GM23338 (cell line): ENCODE results near the gene GPR52. TPM values are rescaled to one million over a fixed set of nuclear protein-coding genes. Genes with fewer than 3 reads are reported as not detected.

ENCODE experiments used
- ATAC-seq: fragments of 200-7000 bp; cut with Tn5 transposase; 3 replicates; pipeline ENCODE4 v1.9.1; 2020
- DNase-seq: peaks from one replicate; pipeline ENCODE4 v3.0.0-alpha.2; 2015; ENCODE audit warnings: low spot score
- H2AFZ ChIP-seq: fragments of 200-600 bp; sonication (generic); 2 replicates; pipeline ENCODE4 v1.8.0; 2016; ENCODE audit warnings: antibody characterized with exemption, mild to moderate bottlenecking, moderate library complexity
- H3F3A ChIP-seq: fragments of 200-600 bp; sonication (generic); replicated peaks from 2 replicates; pipeline ENCODE4 v1.8.0; 2017; ENCODE audit warnings: antibody characterized with exemption, mixed run types, low read depth
- H3K27ac ChIP-seq: fragments of 200-600 bp; sonication (generic); 2 replicates; pipeline ENCODE4 v1.6.1; 2016; ENCODE audit warnings: low read depth
- H3K27me3 ChIP-seq: fragments of 200-600 bp; sonication (generic); 2 replicates; pipeline ENCODE4 v1.8.0; 2016; ENCODE audit warnings: mild to moderate bottlenecking, mixed run types, moderate library complexity; ENCODE audit not compliant: insufficient read depth
- H3K36me3 ChIP-seq: fragments of 200-600 bp; sonication (generic); 2 replicates; pipeline ENCODE4 v1.8.0; 2016; ENCODE audit warnings: mild to moderate bottlenecking; ENCODE audit not compliant: insufficient read depth
- H3K4me1 ChIP-seq: fragments of 200-600 bp; sonication (generic); 2 replicates; pipeline ENCODE4 v1.8.0; 2016; ENCODE audit warnings: mild to moderate bottlenecking, moderate library complexity; ENCODE audit not compliant: insufficient read depth
- H3K4me2 ChIP-seq: fragments of 200-600 bp; sonication (generic); 2 replicates; pipeline ENCODE4 v1.7.1; 2017; ENCODE audit warnings: mixed run types
- H3K4me3 ChIP-seq: fragments of 200-600 bp; sonication (generic); 2 replicates; pipeline ENCODE4 v1.6.1; 2016; ENCODE audit warnings: mixed run types
- H3K79me2 ChIP-seq: fragments of 200-600 bp; sonication (generic); replicated peaks from 2 replicates; pipeline ENCODE4 v1.8.0; 2017; ENCODE audit warnings: mild to moderate bottlenecking; ENCODE audit not compliant: insufficient read depth
- H3K9me2 ChIP-seq: fragments of 200-600 bp; sonication (generic); 2 replicates; pipeline ENCODE4 v1.8.0; 2017; ENCODE audit not compliant: insufficient read depth
- H4K20me1 ChIP-seq: fragments of 200-600 bp; sonication (generic); replicated peaks from 2 replicates; pipeline ENCODE4 v1.8.0; 2017; ENCODE audit warnings: mild to moderate bottlenecking; ENCODE audit not compliant: insufficient read depth
- H3K27ac Mint-ChIP-seq: 2 replicates; pipeline ENCODE4 v1.8.0; 2020; ENCODE audit warnings: inconsistent platforms, mild to moderate bottlenecking, moderate library complexity, mixed read lengths
- H3K27me3 Mint-ChIP-seq: 3 replicates; pipeline ENCODE4 v1.8.0; 2022; ENCODE audit warnings: low read depth, mild to moderate bottlenecking, moderate library complexity, mixed read lengths, inconsistent platforms; ENCODE audit not compliant: insufficient read depth, poor library complexity
- H3K36me3 Mint-ChIP-seq: 3 replicates; pipeline ENCODE4 v1.8.0; 2021; ENCODE audit warnings: low read depth, mild to moderate bottlenecking, inconsistent platforms, moderate library complexity, mixed read lengths
- H3K4me1 Mint-ChIP-seq: 3 replicates; pipeline ENCODE4 v1.8.0; 2020; ENCODE audit warnings: mild to moderate bottlenecking, inconsistent platforms, mixed read lengths
- H3K4me3 Mint-ChIP-seq: 3 replicates; pipeline ENCODE4 v1.8.0; 2021; ENCODE audit warnings: moderate library complexity, mild to moderate bottlenecking, inconsistent platforms, mixed read lengths
- H3K9me3 Mint-ChIP-seq: 3 replicates; pipeline ENCODE4 v1.8.0; 2020; ENCODE audit warnings: moderate library complexity, mild to moderate bottlenecking, inconsistent platforms, mixed read lengths
- CREB1 ChIP-seq: fragments of 250-450 bp; sonication (Bioruptor Pico); IDR thresholded peaks from 2 replicates; pipeline ENCODE4 v1.5.0; 2020; ENCODE audit warnings: low read depth, mild to moderate bottlenecking, moderate library complexity
- EZH2 ChIP-seq: fragments of 200-600 bp; sonication (generic); IDR thresholded peaks from one replicate; pipeline ENCODE4 v1.8.0; 2017; ENCODE audit warnings: antibody characterized with exemption, mild to moderate bottlenecking, low read depth; ENCODE audit not compliant: unreplicated experiment
- EZH2phosphoT487 ChIP-seq: fragments of 200-600 bp; sonication (generic); IDR thresholded peaks from one replicate; pipeline ENCODE4 v1.8.1; 2018; ENCODE audit warnings: antibody characterized with exemption; ENCODE audit not compliant: unreplicated experiment
- JUNB ChIP-seq: IDR thresholded peaks from one replicate; pipeline ENCODE4 v1.6.1; 2016; ENCODE audit warnings: antibody characterized with exemption; ENCODE audit not compliant: unreplicated experiment
- NANOG ChIP-seq: IDR thresholded peaks from 2 replicates; pipeline ENCODE4 v1.6.1; 2016; ENCODE audit warnings: antibody characterized with exemption, borderline replicate concordance
- POLR2AphosphoS5 ChIP-seq: IDR thresholded peaks from 2 replicates; pipeline ENCODE4 v1.6.1; 2016; ENCODE audit warnings: antibody characterized with exemption, low read depth
- STAT1 ChIP-seq: IDR thresholded peaks from one replicate; pipeline ENCODE4 v1.6.1; 2016; ENCODE audit warnings: antibody characterized with exemption; ENCODE audit not compliant: unreplicated experiment
- ZNF114 ChIP-seq: fragments of 250-450 bp; sonication (Bioruptor Pico); IDR thresholded peaks from 2 replicates; pipeline ENCODE4 v1.5.0; 2020; ENCODE audit warnings: mild to moderate bottlenecking, moderate library complexity
- ZNF331 ChIP-seq: fragments of 250-450 bp; sonication (Bioruptor Pico); IDR thresholded peaks from 2 replicates; pipeline ENCODE4 v1.5.0; 2020; ENCODE audit warnings: low read depth, mild to moderate bottlenecking, moderate library complexity
- polyA plus RNA-seq: library from polyadenylated mRNA; unstranded; fragments of >200 nt; fragmentation: Nextera tagmentation; extraction: Ambion mirVana; gene quantifications from 2 replicates; pipeline ENCODE4 v1.2.1, GENCODE V29; 2016
- total RNA-seq: library from RNA; depleted of rRNA; stranded (reverse); fragments of >200 nt; shearing (Covaris generic); gene quantifications from 2 replicates; pipeline ENCODE4 v1.2.3, GENCODE V29; 2014
- TF ChIP-seq, protein P1 (sequence below): fragments of 250-450 bp; sonication (Bioruptor Pico); IDR thresholded peaks from 2 replicates; pipeline ENCODE4 v1.5.0; 2020; ENCODE audit warnings: mild to moderate bottlenecking, moderate library complexity
- TF ChIP-seq, protein P2 (sequence below): IDR thresholded peaks from 2 replicates; pipeline ENCODE4 v1.6.1; 2016; ENCODE audit warnings: antibody characterized with exemption
- TF ChIP-seq, protein P3 (sequence below): IDR thresholded peaks from one replicate; pipeline ENCODE4 v1.6.1; 2018; ENCODE audit warnings: antibody characterized with exemption; ENCODE audit not compliant: unreplicated experiment
- TF ChIP-seq, protein P4 (sequence below), 2 experiments: fragments of 200-600 bp in 1 of 2; sonication (generic) in 1 of 2; conservative IDR thresholded peaks; 2 replicates each; pipeline versions ENCODE4 v1.5.1 to v1.6.1; 2016 to 2017; ENCODE audit warnings: antibody characterized with exemption in 2 of 2, low read depth in 2 of 2, mild to moderate bottlenecking in 2 of 2, moderate library complexity in 1 of 2

Gene GPR52
- total and polyA plus RNA-seq, 2 experiments from 2014 or later, result 1.6 TPM; not detected in 1

DNA sequence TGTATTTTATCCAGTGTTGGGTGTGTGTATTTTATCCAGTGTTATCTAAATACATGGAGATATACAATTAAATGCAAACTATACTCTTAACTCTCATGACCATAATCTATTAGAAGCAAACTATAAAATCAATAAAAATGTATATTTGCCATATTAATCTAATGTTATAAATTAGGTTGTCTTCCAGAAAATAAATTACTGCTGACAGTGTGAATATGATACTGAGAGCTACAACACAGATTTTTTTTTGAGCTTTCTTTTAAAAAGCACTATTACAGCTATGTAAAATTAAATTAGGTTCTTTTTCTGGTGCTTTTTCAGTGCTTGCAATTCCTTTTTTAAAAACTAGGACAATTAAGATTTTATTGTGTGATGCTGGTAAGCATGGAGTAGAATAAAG is 19.0 kb upstream of the GPR52 start (continued):
- TF ChIP-seq, protein P1, sequence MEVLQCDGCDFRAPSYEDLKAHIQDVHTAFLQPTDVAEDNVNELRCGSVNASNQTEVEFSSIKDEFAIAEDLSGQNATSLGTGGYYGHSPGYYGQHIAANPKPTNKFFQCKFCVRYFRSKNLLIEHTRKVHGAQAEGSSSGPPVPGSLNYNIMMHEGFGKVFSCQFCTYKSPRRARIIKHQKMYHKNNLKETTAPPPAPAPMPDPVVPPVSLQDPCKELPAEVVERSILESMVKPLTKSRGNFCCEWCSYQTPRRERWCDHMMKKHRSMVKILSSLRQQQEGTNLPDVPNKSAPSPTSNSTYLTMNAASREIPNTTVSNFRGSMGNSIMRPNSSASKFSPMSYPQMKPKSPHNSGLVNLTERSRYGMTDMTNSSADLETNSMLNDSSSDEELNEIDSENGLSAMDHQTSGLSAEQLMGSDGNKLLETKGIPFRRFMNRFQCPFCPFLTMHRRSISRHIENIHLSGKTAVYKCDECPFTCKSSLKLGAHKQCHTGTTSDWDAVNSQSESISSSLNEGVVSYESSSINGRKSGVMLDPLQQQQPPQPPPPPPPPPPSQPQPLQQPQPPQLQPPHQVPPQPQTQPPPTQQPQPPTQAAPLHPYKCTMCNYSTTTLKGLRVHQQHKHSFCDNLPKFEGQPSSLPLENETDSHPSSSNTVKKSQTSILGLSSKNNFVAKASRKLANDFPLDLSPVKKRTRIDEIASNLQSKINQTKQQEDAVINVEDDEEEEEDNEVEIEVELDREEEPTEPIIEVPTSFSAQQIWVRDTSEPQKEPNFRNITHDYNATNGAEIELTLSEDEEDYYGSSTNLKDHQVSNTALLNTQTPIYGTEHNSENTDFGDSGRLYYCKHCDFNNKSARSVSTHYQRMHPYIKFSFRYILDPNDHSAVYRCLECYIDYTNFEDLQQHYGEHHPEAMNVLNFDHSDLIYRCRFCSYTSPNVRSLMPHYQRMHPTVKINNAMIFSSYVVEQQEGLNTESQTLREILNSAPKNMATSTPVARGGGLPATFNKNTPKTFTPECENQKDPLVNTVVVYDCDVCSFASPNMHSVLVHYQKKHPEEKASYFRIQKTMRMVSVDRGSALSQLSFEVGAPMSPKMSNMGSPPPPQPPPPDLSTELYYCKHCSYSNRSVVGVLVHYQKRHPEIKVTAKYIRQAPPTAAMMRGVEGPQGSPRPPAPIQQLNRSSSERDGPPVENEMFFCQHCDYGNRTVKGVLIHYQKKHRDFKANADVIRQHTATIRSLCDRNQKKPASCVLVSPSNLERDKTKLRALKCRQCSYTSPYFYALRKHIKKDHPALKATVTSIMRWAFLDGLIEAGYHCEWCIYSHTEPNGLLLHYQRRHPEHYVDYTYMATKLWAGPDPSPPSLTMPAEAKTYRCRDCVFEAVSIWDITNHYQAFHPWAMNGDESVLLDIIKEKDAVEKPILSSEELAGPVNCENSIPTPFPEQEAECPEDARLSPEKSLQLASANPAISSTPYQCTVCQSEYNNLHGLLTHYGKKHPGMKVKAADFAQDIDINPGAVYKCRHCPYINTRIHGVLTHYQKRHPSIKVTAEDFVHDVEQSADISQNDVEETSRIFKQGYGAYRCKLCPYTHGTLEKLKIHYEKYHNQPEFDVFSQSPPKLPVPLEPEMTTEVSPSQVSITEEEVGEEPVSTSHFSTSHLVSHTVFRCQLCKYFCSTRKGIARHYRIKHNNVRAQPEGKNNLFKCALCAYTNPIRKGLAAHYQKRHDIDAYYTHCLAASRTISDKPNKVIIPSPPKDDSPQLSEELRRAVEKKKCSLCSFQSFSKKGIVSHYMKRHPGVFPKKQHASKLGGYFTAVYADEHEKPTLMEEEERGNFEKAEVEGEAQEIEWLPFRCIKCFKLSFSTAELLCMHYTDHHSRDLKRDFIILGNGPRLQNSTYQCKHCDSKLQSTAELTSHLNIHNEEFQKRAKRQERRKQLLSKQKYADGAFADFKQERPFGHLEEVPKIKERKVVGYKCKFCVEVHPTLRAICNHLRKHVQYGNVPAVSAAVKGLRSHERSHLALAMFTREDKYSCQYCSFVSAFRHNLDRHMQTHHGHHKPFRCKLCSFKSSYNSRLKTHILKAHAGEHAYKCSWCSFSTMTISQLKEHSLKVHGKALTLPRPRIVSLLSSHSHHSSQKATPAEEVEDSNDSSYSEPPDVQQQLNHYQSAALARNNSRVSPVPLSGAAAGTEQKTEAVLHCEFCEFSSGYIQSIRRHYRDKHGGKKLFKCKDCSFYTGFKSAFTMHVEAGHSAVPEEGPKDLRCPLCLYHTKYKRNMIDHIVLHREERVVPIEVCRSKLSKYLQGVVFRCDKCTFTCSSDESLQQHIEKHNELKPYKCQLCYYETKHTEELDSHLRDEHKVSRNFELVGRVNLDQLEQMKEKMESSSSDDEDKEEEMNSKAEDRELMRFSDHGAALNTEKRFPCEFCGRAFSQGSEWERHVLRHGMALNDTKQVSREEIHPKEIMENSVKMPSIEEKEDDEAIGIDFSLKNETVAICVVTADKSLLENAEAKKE (CRISPR knock-in tag), result no peak

DNA sequence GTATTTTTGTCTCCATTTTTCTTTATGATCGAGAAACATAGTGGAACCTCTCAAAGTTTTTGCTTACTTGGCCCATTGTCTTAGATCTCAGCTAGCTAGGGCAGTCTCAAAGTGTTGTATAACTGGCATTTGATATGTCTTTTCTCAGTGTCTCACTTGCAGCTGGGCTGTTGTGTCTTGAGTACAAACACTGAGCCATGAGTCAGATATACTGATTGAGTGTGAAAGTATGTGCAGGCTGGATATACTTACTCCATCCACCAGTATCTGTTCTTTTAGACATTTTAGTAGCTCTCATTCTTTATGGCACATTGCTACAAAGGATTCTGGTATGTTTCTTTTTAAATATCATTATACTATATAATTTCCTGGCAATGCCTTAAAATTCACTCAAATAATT is 14.3 kb upstream of the GPR52 start:
- H3K9me2 ChIP-seq, result no peaks in the 10 kb centered on the region
- H4K20me1 ChIP-seq, result no peaks in the 10 kb centered on the region
- no peaks in the 10 kb centered on the region for H3F3A ChIP-seq
- ATAC-seq (no peak), DNase-seq (no peak)
- no peak overlapping the region for H3K27ac Mint-ChIP-seq
- no peaks in the 10 kb centered on the region for H3K79me2 ChIP-seq
- peaks cover 3% of the 10 kb centered on the region; the same call in 1 of the 2 replicates for H3K36me3 ChIP-seq
- H3K4me1 Mint-ChIP-seq, result no peaks in the 10 kb centered on the region
- no peak overlapping the region for H3K4me3 Mint-ChIP-seq
- no peak overlapping the region for H3K4me3 ChIP-seq
- H3K27ac ChIP-seq, result no peak overlapping the region
- no peaks in the 10 kb centered on the region for H3K27me3 Mint-ChIP-seq
- H3K4me1 ChIP-seq, result no peaks in the 10 kb centered on the region
- H3K27me3 ChIP-seq, result no peaks in the 10 kb centered on the region
- peaks cover 12% of the 10 kb centered on the region; the same call in 2 of the 3 replicates for H3K36me3 Mint-ChIP-seq
- H3K9me3 Mint-ChIP-seq, result peaks cover 24% of the 10 kb centered on the region
- H3K4me2 ChIP-seq, result no peak overlapping the region
- H2AFZ ChIP-seq, result no peak overlapping the region
- no peak for TF ChIP-seq CREB1
- no peak for TF ChIP-seq POLR2AphosphoS5
- TF ChIP-seq ZNF331, result no peak
- TF ChIP-seq STAT1, result no peak
- TF ChIP-seq NANOG, result no peak
- no peak for TF ChIP-seq EZH2
- TF ChIP-seq, protein P2, sequence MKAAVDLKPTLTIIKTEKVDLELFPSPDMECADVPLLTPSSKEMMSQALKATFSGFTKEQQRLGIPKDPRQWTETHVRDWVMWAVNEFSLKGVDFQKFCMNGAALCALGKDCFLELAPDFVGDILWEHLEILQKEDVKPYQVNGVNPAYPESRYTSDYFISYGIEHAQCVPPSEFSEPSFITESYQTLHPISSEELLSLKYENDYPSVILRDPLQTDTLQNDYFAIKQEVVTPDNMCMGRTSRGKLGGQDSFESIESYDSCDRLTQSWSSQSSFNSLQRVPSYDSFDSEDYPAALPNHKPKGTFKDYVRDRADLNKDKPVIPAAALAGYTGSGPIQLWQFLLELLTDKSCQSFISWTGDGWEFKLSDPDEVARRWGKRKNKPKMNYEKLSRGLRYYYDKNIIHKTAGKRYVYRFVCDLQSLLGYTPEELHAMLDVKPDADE, result no peak
- TF ChIP-seq EZH2phosphoT487, result no peak
- TF ChIP-seq ZNF114 (CRISPR knock-in tag), result no peak
- TF ChIP-seq JUNB, result no peak
- TF ChIP-seq, protein P3, sequence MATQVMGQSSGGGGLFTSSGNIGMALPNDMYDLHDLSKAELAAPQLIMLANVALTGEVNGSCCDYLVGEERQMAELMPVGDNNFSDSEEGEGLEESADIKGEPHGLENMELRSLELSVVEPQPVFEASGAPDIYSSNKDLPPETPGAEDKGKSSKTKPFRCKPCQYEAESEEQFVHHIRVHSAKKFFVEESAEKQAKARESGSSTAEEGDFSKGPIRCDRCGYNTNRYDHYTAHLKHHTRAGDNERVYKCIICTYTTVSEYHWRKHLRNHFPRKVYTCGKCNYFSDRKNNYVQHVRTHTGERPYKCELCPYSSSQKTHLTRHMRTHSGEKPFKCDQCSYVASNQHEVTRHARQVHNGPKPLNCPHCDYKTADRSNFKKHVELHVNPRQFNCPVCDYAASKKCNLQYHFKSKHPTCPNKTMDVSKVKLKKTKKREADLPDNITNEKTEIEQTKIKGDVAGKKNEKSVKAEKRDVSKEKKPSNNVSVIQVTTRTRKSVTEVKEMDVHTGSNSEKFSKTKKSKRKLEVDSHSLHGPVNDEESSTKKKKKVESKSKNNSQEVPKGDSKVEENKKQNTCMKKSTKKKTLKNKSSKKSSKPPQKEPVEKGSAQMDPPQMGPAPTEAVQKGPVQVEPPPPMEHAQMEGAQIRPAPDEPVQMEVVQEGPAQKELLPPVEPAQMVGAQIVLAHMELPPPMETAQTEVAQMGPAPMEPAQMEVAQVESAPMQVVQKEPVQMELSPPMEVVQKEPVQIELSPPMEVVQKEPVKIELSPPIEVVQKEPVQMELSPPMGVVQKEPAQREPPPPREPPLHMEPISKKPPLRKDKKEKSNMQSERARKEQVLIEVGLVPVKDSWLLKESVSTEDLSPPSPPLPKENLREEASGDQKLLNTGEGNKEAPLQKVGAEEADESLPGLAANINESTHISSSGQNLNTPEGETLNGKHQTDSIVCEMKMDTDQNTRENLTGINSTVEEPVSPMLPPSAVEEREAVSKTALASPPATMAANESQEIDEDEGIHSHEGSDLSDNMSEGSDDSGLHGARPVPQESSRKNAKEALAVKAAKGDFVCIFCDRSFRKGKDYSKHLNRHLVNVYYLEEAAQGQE, result no peak
- TF ChIP-seq, protein P4, sequence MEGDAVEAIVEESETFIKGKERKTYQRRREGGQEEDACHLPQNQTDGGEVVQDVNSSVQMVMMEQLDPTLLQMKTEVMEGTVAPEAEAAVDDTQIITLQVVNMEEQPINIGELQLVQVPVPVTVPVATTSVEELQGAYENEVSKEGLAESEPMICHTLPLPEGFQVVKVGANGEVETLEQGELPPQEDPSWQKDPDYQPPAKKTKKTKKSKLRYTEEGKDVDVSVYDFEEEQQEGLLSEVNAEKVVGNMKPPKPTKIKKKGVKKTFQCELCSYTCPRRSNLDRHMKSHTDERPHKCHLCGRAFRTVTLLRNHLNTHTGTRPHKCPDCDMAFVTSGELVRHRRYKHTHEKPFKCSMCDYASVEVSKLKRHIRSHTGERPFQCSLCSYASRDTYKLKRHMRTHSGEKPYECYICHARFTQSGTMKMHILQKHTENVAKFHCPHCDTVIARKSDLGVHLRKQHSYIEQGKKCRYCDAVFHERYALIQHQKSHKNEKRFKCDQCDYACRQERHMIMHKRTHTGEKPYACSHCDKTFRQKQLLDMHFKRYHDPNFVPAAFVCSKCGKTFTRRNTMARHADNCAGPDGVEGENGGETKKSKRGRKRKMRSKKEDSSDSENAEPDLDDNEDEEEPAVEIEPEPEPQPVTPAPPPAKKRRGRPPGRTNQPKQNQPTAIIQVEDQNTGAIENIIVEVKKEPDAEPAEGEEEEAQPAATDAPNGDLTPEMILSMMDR (conservative IDR thresholded peaks at IDR 0.05; ENCODE audit: low read depth in 2 of 2), result no peak
